ENCODE measurements around the gene EIF3D.

- no peak for TF ChIP-seq CTCF (IDR thresholded peaks at IDR 0.05; ENCODE audit: insufficient read depth, low read length)
- TF ChIP-seq REST (IDR thresholded peaks at IDR 0.05; ENCODE audit: insufficient replicate concordance, low read depth), result no peak
These were observed 16.0 kb downstream of the EIF3D start for GRCh38 chr22:36512991-36513390.
